Measurements from ENCODE around the gene BTN2A1. TPM values are rescaled to one million over a fixed set of nuclear protein-coding genes. Genes with fewer than 3 reads are reported as not detected.
"Not testable (repeated sequence)": the region's sequence is repeated elsewhere in the genome, so short reads cannot be mapped to it uniquely, and the experiment has no call there.

The BTN2A1 gene
- total and polyA plus RNA-seq, 2 of the 13 experiments (the other 11 are each of a cell fraction or from before 2014, with no cell fraction given), result 16.4 to 30.4 TPM

DNA sequence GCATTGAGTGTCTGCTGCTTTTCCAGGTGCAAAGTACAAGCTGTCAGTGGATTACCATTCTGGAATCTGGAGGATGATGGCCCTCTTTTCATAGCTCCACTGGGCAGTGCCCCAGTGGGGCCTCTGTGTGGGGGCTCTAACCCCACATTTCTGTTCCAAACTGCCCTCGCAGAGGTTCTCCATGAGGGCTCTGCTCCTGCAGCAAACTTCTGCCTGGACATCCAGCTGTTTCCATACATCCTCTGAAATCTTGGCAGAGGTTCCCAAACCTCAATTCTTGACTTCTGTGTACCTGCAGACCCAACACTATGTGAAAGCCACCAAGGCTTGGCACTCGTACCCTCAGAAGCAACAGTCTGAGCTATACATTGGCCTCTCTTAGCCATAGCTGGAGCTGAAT is 39.7 kb upstream of the BTN2A1 start:
- BruUV-seq (replicated peaks); H3K9ac ChIP-seq (ENCODE audit: insufficient read depth, low read depth, low read length); FAIRE-seq; H3K4me3 ChIP-seq (replicated peaks in 1 of 3; ENCODE audit: insufficient read depth in 1 of 3, low read depth in 2 of 3, low read length in 3 of 3); H3K79me2 ChIP-seq (ENCODE audit: insufficient read depth, low read length); H4K20me1 ChIP-seq (ENCODE audit: insufficient read depth, low read length); CTCF ChIA-PET (ENCODE audit: low intra/inter-chr PET ratio, low total read pairs); intact Hi-C loops (cut with micrococcal nuclease; ENCODE audit: unreplicated experiment); H3K36me3 ChIP-seq (replicated peaks in 1 of 2; ENCODE audit: control insufficient read depth in 1 of 2, insufficient read depth in 2 of 2, low read length in 2 of 2); ATAC-seq; H3K27me3 ChIP-seq (ENCODE audit: control insufficient read depth in 1 of 2, insufficient read depth in 2 of 2, low read length in 2 of 2); in situ Hi-C loops (cut with HindIII; ENCODE audit: extremely low pct_ligation_motif_present, low pct_unique_long_range_greater_than_20kb); H3K4me2 ChIP-seq (ENCODE audit: low read depth, low read length); DNase-seq (ENCODE audit: low spot score); POLR2A ChIA-PET; H2AFZ ChIP-seq (ENCODE audit: low read length); H3K27ac ChIP-seq (ENCODE audit: extremely low read length, insufficient read depth, low read length): not testable (repeated sequence)
- H3K4me1 ChIP-seq (ENCODE audit: insufficient read depth, low read length), result peaks cover 55% of the 10 kb centered on the region
- H3K9me3 ChIP-seq (ENCODE audit: low read length), result peaks cover 18% of the 10 kb centered on the region
- TF ChIP-seq, protein P1, sequence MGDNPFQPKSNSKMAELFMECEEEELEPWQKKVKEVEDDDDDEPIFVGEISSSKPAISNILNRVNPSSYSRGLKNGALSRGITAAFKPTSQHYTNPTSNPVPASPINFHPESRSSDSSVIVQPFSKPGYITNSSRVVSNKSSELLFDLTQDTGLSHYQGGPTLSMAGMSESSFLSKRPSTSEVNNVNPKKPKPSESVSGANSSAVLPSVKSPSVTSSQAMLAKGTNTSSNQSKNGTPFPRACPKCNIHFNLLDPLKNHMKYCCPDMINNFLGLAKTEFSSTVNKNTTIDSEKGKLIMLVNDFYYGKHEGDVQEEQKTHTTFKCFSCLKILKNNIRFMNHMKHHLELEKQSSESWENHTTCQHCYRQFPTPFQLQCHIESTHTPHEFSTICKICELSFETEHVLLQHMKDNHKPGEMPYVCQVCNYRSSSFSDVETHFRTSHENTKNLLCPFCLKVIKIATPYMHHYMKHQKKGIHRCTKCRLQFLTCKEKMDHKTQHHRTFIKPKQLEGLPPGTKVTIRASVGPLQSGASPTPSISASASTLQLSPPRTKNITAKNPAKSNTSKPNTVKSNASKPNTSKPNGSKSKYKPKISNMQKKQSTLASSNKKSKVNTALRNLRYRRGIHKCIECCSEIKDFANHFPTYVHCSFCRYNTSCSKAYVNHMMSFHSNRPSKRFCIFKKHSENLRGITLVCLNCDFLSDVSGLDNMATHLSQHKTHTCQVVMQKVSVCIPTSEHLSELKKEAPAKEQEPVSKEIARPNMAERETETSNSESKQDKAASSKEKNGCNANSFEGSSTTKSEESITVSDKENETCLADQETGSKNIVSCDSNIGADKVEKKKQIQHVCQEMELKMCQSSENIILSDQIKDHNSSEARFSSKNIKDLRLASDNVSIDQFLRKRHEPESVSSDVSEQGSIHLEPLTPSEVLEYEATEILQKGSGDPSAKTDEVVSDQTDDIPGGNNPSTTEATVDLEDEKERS (CRISPR knock-in tag; IDR thresholded peaks at IDR 0.05), result peak; percentile 59; the same call in 1 of the 2 replicates
- TF ChIP-seq CBX5 (CRISPR knock-in tag; IDR thresholded peaks at IDR 0.05; ENCODE audit: borderline replicate concordance), result 0 out of 2 replicates have a peak, but pooled peaks have one; percentile 58
- 100% methylated on average over 2 of the region's 2 CpGs for WGBS (ENCODE audit: low lambda C conversion rate)

GRCh38 chr6:26418795-26419194 is 39.0 kb upstream of the BTN2A1 start:
- ATAC-seq; intact Hi-C loops (cut with micrococcal nuclease; ENCODE audit: unreplicated experiment); H3K79me2 ChIP-seq (ENCODE audit: insufficient read depth, low read length); H3K4me3 ChIP-seq (replicated peaks in 1 of 3; ENCODE audit: insufficient read depth in 1 of 3, low read depth in 2 of 3, low read length in 3 of 3); H3K9ac ChIP-seq (ENCODE audit: insufficient read depth, low read depth, low read length); H4K20me1 ChIP-seq (ENCODE audit: insufficient read depth, low read length); CTCF ChIA-PET (ENCODE audit: low intra/inter-chr PET ratio, low total read pairs); BruUV-seq (replicated peaks); H2AFZ ChIP-seq (ENCODE audit: low read length); H3K36me3 ChIP-seq (replicated peaks in 1 of 2; ENCODE audit: control insufficient read depth in 1 of 2, insufficient read depth in 2 of 2, low read length in 2 of 2); in situ Hi-C loops (cut with HindIII; ENCODE audit: extremely low pct_ligation_motif_present, low pct_unique_long_range_greater_than_20kb); POLR2A ChIA-PET; H3K27ac ChIP-seq (ENCODE audit: extremely low read length, insufficient read depth, low read length); FAIRE-seq; H3K27me3 ChIP-seq (ENCODE audit: control insufficient read depth in 1 of 2, insufficient read depth in 2 of 2, low read length in 2 of 2); TF ChIP-seq SOX13 (IDR thresholded peaks at IDR 0.05); NR2F6 (CRISPR knock-in tag; IDR thresholded peaks at IDR 0.05): not testable (repeated sequence)
- Histone ChIP-seq H3K9me3 (ENCODE audit: low read length) (peaks cover 18% of the 10 kb centered on the region), H3K4me2 (ENCODE audit: low read depth, low read length) (0 out of 2 replicates have a peak overlapping the region, but pooled peaks have one; percentile 13), H3K4me1 (ENCODE audit: insufficient read depth, low read length) (peaks cover 60% of the 10 kb centered on the region)
- WGBS (ENCODE audit: low lambda C conversion rate), result 10% methylated on average over 3 of the region's 3 CpGs
- DNase-seq (ENCODE audit: low spot score), result peak; percentile 48
- TF ChIP-seq SOX13 (CRISPR knock-in tag; conservative IDR thresholded peaks at IDR 0.05 in 1 of 2, IDR thresholded peaks at IDR 0.05 in 1 of 2) (peak in 1 of 2 experiments; percentile 58; a peak in 2 of 4 replicates), TEAD3 (CRISPR knock-in tag; optimal IDR thresholded peaks at IDR 0.05; ENCODE audit: borderline replicate concordance) (peak; percentile 29), HNF4A (CRISPR knock-in tag; IDR thresholded peaks at IDR 0.05) (peak; percentile 86), GATAD2A (CRISPR knock-in tag; IDR thresholded peaks at IDR 0.05) (peak; percentile 58), CEBPG (CRISPR knock-in tag; IDR thresholded peaks at IDR 0.05) (peak; percentile 40; the same call in 1 of the 2 replicates), NR2F6 (IDR thresholded peaks at IDR 0.05) (peak; percentile 22; the same call in 1 of the 2 replicates), RXRB (CRISPR knock-in tag; IDR thresholded peaks at IDR 0.05; ENCODE audit: borderline replicate concordance) (peak; percentile 71), YEATS2 (CRISPR knock-in tag; IDR thresholded peaks at IDR 0.05; ENCODE audit: borderline replicate concordance) (peak; percentile 22; the same call in 1 of the 2 replicates), HDAC2 (CRISPR knock-in tag; IDR thresholded peaks at IDR 0.05) (0 out of 2 replicates have a peak, but pooled peaks have one; percentile 29)
- TF ChIP-seq, protein P2, sequence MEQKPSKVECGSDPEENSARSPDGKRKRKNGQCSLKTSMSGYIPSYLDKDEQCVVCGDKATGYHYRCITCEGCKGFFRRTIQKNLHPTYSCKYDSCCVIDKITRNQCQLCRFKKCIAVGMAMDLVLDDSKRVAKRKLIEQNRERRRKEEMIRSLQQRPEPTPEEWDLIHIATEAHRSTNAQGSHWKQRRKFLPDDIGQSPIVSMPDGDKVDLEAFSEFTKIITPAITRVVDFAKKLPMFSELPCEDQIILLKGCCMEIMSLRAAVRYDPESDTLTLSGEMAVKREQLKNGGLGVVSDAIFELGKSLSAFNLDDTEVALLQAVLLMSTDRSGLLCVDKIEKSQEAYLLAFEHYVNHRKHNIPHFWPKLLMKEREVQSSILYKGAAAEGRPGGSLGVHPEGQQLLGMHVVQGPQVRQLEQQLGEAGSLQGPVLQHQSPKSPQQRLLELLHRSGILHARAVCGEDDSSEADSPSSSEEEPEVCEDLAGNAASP (CRISPR knock-in tag; IDR thresholded peaks at IDR 0.05; ENCODE audit: borderline replicate concordance), result 0 out of 2 replicates have a peak, but pooled peaks have one; percentile 13
